Fibroblast of lung (primary cell): Measurements from ENCODE around the gene PCDHGA11.
"Not testable (repeated sequence)": the region's sequence is repeated elsewhere in the genome, so short reads cannot be mapped to it uniquely, and the experiment has no call there.

Source experiments
- CTCF ChIP-seq, 2 donors: IDR thresholded peaks in 1 of 2; conservative IDR thresholded peaks in 1 of 2; 1 replicate in 1 of 2; 2 replicates in 1 of 2; pipeline ENCODE4 v1.5.1; 2011 to 2012; ENCODE audit warnings: low read length in 2 of 2, control low read depth in 1 of 2, inconsistent platforms in 1 of 2, low read depth in 1 of 2, mild to moderate bottlenecking in 1 of 2
- EZH2 ChIP-seq: IDR thresholded peaks from 2 replicates; pipeline ENCODE4 v1.5.1; 2012; ENCODE audit warnings: low read length, control low read depth, mild to moderate bottlenecking; ENCODE audit errors: missing control alignments

- not testable (repeated sequence) for TF ChIP-seq CTCF (conservative IDR thresholded peaks at IDR 0.05 in 1 of 2, IDR thresholded peaks at IDR 0.05 in 1 of 2; ENCODE audit: low read depth in 1 of 2, low read length in 2 of 2); EZH2
Measured at GRCh38 chr5:141375444-141376155, 45.3 kb upstream of the PCDHGA11 start.
